ENCODE measurements around the gene NINJ1.

The NINJ1 gene

DNA sequence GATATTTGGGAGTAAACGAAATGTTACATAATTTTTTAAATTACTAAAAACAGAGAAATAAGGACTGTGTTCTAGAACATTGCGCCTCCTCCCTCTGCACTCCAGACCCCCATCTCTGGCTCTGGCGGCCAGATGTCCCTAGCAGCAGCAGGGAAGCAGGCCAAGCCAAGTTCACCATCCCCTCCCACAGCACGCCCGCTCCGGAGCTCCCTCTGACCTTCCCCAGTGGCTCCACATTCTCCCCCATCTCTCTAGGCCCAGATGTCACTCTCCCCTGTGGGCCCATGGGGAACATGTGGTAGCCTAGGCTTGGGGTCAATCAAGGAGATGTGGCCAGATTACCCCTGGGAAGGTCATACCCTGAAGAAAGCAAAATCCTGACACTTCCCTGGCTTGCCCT lies 43.6 kb upstream of the NINJ1 start:
- no peak overlapping the region for H3K27ac ChIP-seq
- TF ChIP-seq ZFX (IDR thresholded peaks at IDR 0.05; ENCODE audit: borderline replicate concordance) (no peak), CTCF (IDR thresholded peaks at IDR 0.05) (no peak)

DNA sequence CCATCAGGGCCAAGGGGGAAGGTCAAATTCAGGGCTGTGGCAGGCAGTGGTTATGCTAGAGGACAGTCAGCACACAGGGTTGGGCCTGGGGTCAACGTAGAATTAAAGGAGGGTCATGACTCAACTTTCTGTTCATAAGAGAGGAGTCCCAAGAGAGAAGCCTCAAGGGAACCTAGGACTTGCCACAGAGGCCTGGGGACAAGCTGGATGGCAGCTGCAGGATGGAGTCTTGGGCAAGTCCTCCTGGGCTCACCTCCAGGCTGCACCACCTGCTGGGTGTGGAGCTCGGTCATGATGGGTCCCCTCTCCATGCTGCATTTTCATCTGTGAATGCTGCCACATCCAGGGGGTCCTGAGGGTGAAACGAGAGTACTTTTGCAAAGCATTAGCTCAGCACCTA lies 40.9 kb upstream of the NINJ1 start:
- no peak overlapping the region for H3K27ac ChIP-seq
- TF ChIP-seq CTCF (IDR thresholded peaks at IDR 0.05) = no peak
- TF ChIP-seq ZFX (IDR thresholded peaks at IDR 0.05; ENCODE audit: borderline replicate concordance) = no peak

DNA sequence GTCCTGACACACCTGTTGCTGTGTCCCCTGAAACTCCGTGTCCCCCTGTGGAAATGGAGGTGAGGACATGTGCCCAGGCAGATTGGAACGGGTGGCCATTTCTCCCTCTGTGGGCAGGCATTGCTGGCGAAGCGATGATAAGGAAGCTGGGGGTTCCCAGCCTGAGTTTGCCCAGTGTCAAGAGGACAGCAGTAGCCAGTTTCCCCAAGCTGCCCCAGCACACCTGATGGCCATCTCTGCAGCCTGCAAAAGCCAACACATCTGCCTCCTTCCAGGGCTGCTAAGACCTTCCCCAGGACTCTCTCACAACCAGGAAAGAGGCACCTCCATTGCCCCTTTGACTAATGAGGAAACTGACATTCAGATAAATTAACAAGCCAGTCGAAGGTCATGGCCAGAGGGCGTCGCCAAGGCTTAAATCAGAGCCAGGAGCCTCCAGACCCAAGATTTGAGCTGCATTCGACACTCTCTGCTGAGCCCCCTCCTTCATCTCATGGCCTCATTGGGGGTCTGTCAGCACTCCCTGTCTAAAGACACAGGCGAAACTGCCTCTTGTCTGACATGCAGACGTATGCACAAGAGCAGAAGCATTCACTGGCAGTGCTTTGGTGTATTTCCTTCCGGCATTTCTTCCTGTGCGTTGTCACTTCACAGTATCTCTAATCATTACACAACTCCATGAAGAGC lies 39.5 kb upstream of the NINJ1 start:
- no peak overlapping the region for H3K27ac ChIP-seq
- no peak for TF ChIP-seq CTCF (IDR thresholded peaks at IDR 0.05)
- no peak for TF ChIP-seq ZFX (IDR thresholded peaks at IDR 0.05; ENCODE audit: borderline replicate concordance)

- H3K27ac ChIP-seq = no peak overlapping the region
- TF ChIP-seq CTCF (IDR thresholded peaks at IDR 0.05) = no peak
- no peak for TF ChIP-seq ZFX (IDR thresholded peaks at IDR 0.05; ENCODE audit: borderline replicate concordance)
Observed at GRCh38 chr9:93172666-93173364, 38.8 kb upstream of the NINJ1 start.

- H3K27ac ChIP-seq = no peak overlapping the region
- TF ChIP-seq ZFX (IDR thresholded peaks at IDR 0.05; ENCODE audit: borderline replicate concordance) (no peak), CTCF (IDR thresholded peaks at IDR 0.05) (no peak)
Observed at GRCh38 chr9:93171261-93171990, 37.4 kb upstream of the NINJ1 start.

DNA sequence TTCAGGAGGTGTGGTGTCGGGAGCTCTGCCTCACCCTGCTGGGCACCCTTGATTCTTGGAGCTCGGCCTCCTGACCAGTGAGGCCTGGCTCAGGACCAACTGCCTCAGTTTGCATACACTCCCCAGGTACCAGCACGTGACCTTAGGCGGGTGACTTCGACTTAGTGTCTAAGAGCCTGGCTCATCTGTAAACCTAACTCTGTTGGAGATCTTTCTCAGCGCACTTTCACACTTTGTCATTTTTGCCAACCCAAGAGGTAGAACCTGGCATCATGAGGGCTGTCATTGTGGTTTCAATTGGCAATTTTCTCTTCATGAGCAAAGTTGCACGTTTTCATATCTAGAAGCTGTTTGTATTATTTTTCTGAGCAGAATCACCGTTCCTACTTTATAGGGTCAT lies 36.5 kb upstream of the NINJ1 start:
- TF ChIP-seq ZFX (IDR thresholded peaks at IDR 0.05; ENCODE audit: borderline replicate concordance) (no peak), CTCF (IDR thresholded peaks at IDR 0.05) (no peak)
- H3K27ac ChIP-seq = no peak overlapping the region

- no peak for TF ChIP-seq ZFX (IDR thresholded peaks at IDR 0.05; ENCODE audit: borderline replicate concordance)
- TF ChIP-seq CTCF (IDR thresholded peaks at IDR 0.05) = no peak
- no peak overlapping the region for H3K27ac ChIP-seq
Observed at GRCh38 chr9:93169444-93169843, 35.4 kb upstream of the NINJ1 start.

Measured in 22Rv1 (cell line).